Breast epithelium (tissue), 4 donors: Measurements from ENCODE around the gene ACADS. TPM values are rescaled to one million over a fixed set of nuclear protein-coding genes. Genes with fewer than 3 reads are reported as not detected.

Experiments used
- DNase-seq, 2 donors: peaks; one replicate each; pipeline ENCODE4 v3.0.0-alpha.2; 2019; ENCODE audit warnings: low spot score in 2 of 2
- H3K27ac ChIP-seq, 2 donors: fragments of 200-600 bp; sonication (generic) in 1 of 2; one replicate each; pipeline ENCODE4 v1.5.1; 2016 to 2019; ENCODE audit warnings: mild to moderate bottlenecking in 1 of 2
- H3K27me3 ChIP-seq, 2 donors: fragments of 200-600 bp; sonication (generic) in 1 of 2; one replicate each; pipeline versions ENCODE4 v1.5.1 to v1.6.0; 2017 to 2019; ENCODE audit warnings: control low read depth in 1 of 2, mild to moderate bottlenecking in 1 of 2
- H3K36me3 ChIP-seq: fragments of 200-600 bp; one replicate; pipeline ENCODE4 v1.5.1; 2019
- H3K4me1 ChIP-seq, 2 donors: fragments of 200-600 bp; sonication (generic); one replicate each; pipeline ENCODE4 v1.5.1; 2016 to 2019; ENCODE audit warnings: control low read depth in 1 of 2
- H3K4me3 ChIP-seq, 3 donors: fragments of 200-600 bp; sonication (generic); 1 replicate in 2 of 3; 2 replicates in 1 of 3; pipeline ENCODE4 v1.5.1; 2016 to 2019; ENCODE audit warnings: mild to moderate bottlenecking in 3 of 3, moderate library complexity in 2 of 3
- H3K9me3 ChIP-seq, 2 donors: fragments of 200-600 bp; sonication (generic) in 1 of 2; one replicate each; pipeline ENCODE4 v1.5.1; 2016 to 2019; ENCODE audit warnings: control low read depth in 1 of 2
- CTCF ChIP-seq, 3 donors: fragments of 450-650 bp; IDR thresholded peaks; one replicate each; pipeline ENCODE4 v1.5.1; 2016 to 2017; ENCODE audit warnings: antibody characterized with exemption in 3 of 3, mild to moderate bottlenecking in 3 of 3, moderate library complexity in 3 of 3
- POLR2A ChIP-seq: fragments of 450-650 bp; IDR thresholded peaks from one replicate; pipeline ENCODE4 v1.6.1; 2016; ENCODE audit warnings: antibody characterized with exemption, mild to moderate bottlenecking, moderate library complexity
- POLR2AphosphoS5 ChIP-seq, 3 donors: sonication (generic); formaldehyde crosslinking; IDR thresholded peaks; one replicate each; pipeline ENCODE4 v1.6.1; 2017; ENCODE audit warnings: antibody characterized with exemption in 3 of 3
- intact Hi-C: fragments of 100-400 bp; cut with DNase I; formaldehyde crosslinking; loops from one replicate; pipeline ENCODE4 v1.15.1; 2023; ENCODE audit warnings: low total_unique reads
- total RNA-seq, 3 donors: library from RNA; depleted of rRNA; stranded (reverse); fragments of >200 nt; gene quantifications; one replicate each; pipeline ENCODE4 v1.1.0, GENCODE V29; 2016

Gene ACADS, protein sequence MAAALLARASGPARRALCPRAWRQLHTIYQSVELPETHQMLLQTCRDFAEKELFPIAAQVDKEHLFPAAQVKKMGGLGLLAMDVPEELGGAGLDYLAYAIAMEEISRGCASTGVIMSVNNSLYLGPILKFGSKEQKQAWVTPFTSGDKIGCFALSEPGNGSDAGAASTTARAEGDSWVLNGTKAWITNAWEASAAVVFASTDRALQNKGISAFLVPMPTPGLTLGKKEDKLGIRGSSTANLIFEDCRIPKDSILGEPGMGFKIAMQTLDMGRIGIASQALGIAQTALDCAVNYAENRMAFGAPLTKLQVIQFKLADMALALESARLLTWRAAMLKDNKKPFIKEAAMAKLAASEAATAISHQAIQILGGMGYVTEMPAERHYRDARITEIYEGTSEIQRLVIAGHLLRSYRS
- total RNA-seq: 100 to 1,000 TPM in 1 of 3 donors, 10 to 100 TPM in 2; 38.3 to 114 (median 54.3) TPM

- intact Hi-C loops: no loop called here
- peaks cover 0 to 4% of the 10 kb centered on the region in 2 donors for H3K4me1 ChIP-seq
- no peaks in the 10 kb centered on the region for H3K27me3 ChIP-seq
- no peaks in the 10 kb centered on the region for H3K9me3 ChIP-seq
- no peaks in the 10 kb centered on the region for H3K36me3 ChIP-seq
- H3K4me3 ChIP-seq: peak within 1 kb of the TSS; percentile 77 to 86 (median 79)
- TF ChIP-seq POLR2A (no peak), POLR2AphosphoS5 (IDR thresholded peaks at IDR 0.05) (peak; percentile 23 to 49 (median 46)), CTCF (IDR thresholded peaks at IDR 0.05) (no peak)
- H3K27ac ChIP-seq: peak within 1 kb of the TSS; percentile 78 to 83
- DNase-seq: peak; percentile 65 to 86
These were observed at the start of gene ACADS for GRCh38 chr12:120725659-120726509. Gene ACADS (plus strand): TSS chr12:120725826. CDS start chr12:120725886, 60 bp downstream.

GRCh38 chr12:120677765-120678473 lies 47.7 kb upstream of the ACADS start:
- no peaks in the 10 kb centered on the region for H3K4me1 ChIP-seq
- peak overlapping the region; percentile 40 to 70 for H3K27ac ChIP-seq
- intact Hi-C loops: no loop called here
- no peak for TF ChIP-seq CTCF (IDR thresholded peaks at IDR 0.05)
- no peak for TF ChIP-seq POLR2AphosphoS5 (IDR thresholded peaks at IDR 0.05)
- no peak for TF ChIP-seq POLR2A
- no peaks in the 10 kb centered on the region for H3K27me3 ChIP-seq
- H3K36me3 ChIP-seq: no peaks in the 10 kb centered on the region
- no peak overlapping the region for H3K4me3 ChIP-seq
- no peak for DNase-seq
- no peaks in the 10 kb centered on the region for H3K9me3 ChIP-seq

- Histone ChIP-seq H3K4me1 (no peaks in the 10 kb centered on the region), H3K27ac (no peak overlapping the region), H3K9me3 (no peaks in the 10 kb centered on the region), H3K4me3 (no peak overlapping the region), H3K27me3 (no peaks in the 10 kb centered on the region), H3K36me3 (no peaks in the 10 kb centered on the region)
- DNase-seq: no peak
- no peak for TF ChIP-seq POLR2A
- no peak for TF ChIP-seq CTCF (IDR thresholded peaks at IDR 0.05)
- no peak for TF ChIP-seq POLR2AphosphoS5 (IDR thresholded peaks at IDR 0.05)
- intact Hi-C loops: no loop called here
These were observed 47.1 kb upstream of the ACADS start for GRCh38 chr12:120678572-120678971.

DNA sequence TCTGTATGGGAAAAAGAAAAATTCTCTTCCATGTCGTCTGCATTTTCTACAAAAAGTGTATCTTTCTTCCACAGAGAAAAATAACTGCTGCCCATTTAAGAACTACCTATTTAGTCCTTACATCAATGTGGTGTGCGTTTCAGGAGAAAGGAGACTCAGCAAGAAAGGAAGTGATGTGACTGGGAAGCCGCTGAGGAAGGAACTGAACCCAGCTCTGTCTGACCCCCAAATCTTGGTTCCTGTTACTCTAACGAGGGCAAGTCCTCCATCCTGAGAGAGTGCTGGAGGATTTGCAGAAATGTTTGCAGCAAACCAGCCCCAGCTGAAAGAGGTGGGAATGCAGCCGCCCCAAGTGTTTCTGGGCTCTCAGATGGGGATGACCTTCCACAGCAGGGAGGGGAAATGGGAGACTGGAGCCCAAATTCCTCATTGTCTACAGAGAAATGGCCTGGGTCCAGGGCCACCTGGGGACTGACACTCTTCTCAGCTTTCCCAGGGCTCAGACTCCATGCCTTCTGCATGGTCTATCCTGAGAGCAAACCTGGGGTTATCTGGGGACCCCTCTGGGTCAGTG lies 45.4 kb upstream of the ACADS start:
- TF ChIP-seq POLR2AphosphoS5 (IDR thresholded peaks at IDR 0.05): no peak
- TF ChIP-seq CTCF (IDR thresholded peaks at IDR 0.05): no peak
- no peak for TF ChIP-seq POLR2A
- no peaks in the 10 kb centered on the region for H3K27me3 ChIP-seq
- intact Hi-C loops: no loop called here
- no peak overlapping the region for H3K4me3 ChIP-seq
- no peak for DNase-seq
- no peaks in the 10 kb centered on the region for H3K9me3 ChIP-seq
- H3K27ac ChIP-seq: no peak overlapping the region
- H3K36me3 ChIP-seq: no peaks in the 10 kb centered on the region
- no peaks in the 10 kb centered on the region for H3K4me1 ChIP-seq
